Heart left ventricle (tissue), 16 donors: ENCODE data around the gene SEMA3E. TPM values are rescaled to one million over a fixed set of nuclear protein-coding genes. Genes with fewer than 3 reads are reported as not detected.

ENCODE experiments used
- ATAC-seq, 4 donors: fragments of 200-7000 bp; cut with Tn5 transposase; one replicate each; pipeline ENCODE4 v1.9.1; 2020 to 2022; ENCODE audit warnings: moderate library complexity in 4 of 4, mild to moderate bottlenecking in 3 of 4, moderate number of reproducible peaks in 1 of 4
- DNase-seq, 5 donors: peaks; one replicate each; pipeline ENCODE4 v3.0.0-alpha.2; 2020
- H3K27ac ChIP-seq, 12 donors: fragments of 200-600 bp; sonication (generic) in 4 of 12; one replicate each; pipeline versions ENCODE4 v1.5.0 to v1.8.0; 2016 to 2022; ENCODE audit warnings: mild to moderate bottlenecking in 2 of 12
- H3K27me3 ChIP-seq, 9 donors: fragments of 200-600 bp; sonication (generic) in 2 of 9; one replicate each; pipeline versions ENCODE4 v1.5.1 to v1.8.0; 2016 to 2022; ENCODE audit warnings: mild to moderate bottlenecking in 3 of 9
- H3K36me3 ChIP-seq, 9 donors: fragments of 200-600 bp; sonication (generic) in 2 of 9; one replicate each; pipeline versions ENCODE4 v1.5.0 to v1.8.0; 2018 to 2022; ENCODE audit warnings: mild to moderate bottlenecking in 2 of 9
- H3K4me1 ChIP-seq, 12 donors: fragments of 200-600 bp; sonication (generic) in 4 of 12; one replicate each; pipeline versions ENCODE4 v1.5.0 to v1.8.0; 2016 to 2022; ENCODE audit warnings: mild to moderate bottlenecking in 3 of 12
- H3K4me3 ChIP-seq, 12 donors: fragments of 200-600 bp; sonication (generic) in 4 of 12; one replicate each; pipeline versions ENCODE4 v1.5.0 to v1.8.0; 2017 to 2022; ENCODE audit warnings: mild to moderate bottlenecking in 9 of 12, moderate library complexity in 4 of 12
- H3K9me3 ChIP-seq, 12 donors: fragments of 200-600 bp; sonication (generic) in 4 of 12; one replicate each; pipeline versions ENCODE4 v1.5.0 to v1.8.0; 2016 to 2022; ENCODE audit warnings: mild to moderate bottlenecking in 1 of 12
- POLR2A ChIP-seq, 2 donors: fragments of 450-650 bp; IDR thresholded peaks; one replicate each; pipeline ENCODE4 v1.6.1; 2017; ENCODE audit warnings: antibody characterized with exemption in 2 of 2, mild to moderate bottlenecking in 2 of 2, moderate library complexity in 2 of 2
- WGBS, 4 donors: extraction: QIAGEN DNeasy Blood & Tissue Kit in 2 of 4; methylation state at CpG; one replicate each; pipeline versions ENCODE4 v1.1.5 to v1.1.7; 2013 to 2018; 5-methylcytosine and 5-hydroxymethylcytosine counted together
- intact Hi-C, 10 donors: fragments of 100-400 bp; cut with DNase I; formaldehyde crosslinking; loops; one replicate each; pipeline versions ENCODE4 v1.11.1 to v1.14.2; 2022
- polyA plus RNA-seq, 2 donors: library from polyadenylated mRNA; stranded (reverse); fragments of 200-250 nt; gene quantifications; one replicate each; pipeline ENCODE4 v1.2.3, GENCODE V29; 2013
- total RNA-seq, 9 donors: library from RNA; depleted of rRNA in 2 of 9; stranded (reverse); fragments of >200 nt in 2 of 9; fragmentation: NEBNext Ultra II Directional in 3 of 9; extraction: Animal tissue kit (Norgen Biotek cat#: 25700) in 3 of 9; gene quantifications; one replicate each; pipeline versions ENCODE4 v1.1.0 to v1.2.4, GENCODE V29; 2016 to 2023
- TF ChIP-seq, protein P1 (sequence below), 12 donors: fragments of 200-600 bp; sonication (generic) in 4 of 12; IDR thresholded peaks; one replicate each; pipeline versions ENCODE4 v1.5.0 to v1.8.0; 2018 to 2022; ENCODE audit warnings: antibody characterized with exemption in 12 of 12, mild to moderate bottlenecking in 5 of 12
- donor health status: ischemic (EF 13 %, LVEDD 7.1; RV severe dilation, severe dysfunction).
- donor health status: healthy with polysubstance abuse.
- donor health status: DM: no; HTN: yes; CAD: no.
- donor health status: DM: no; HTN: no; CAD: no.
- donor health status: ischemic (EF 25% LVEDD 6.9; RV normal size, moderate dysfunction).
- donor health status: ischemic (EF 25% LVEDD 5.7; RV mildly dilated, moderate dysfunction).
- donor health status: healthy.
- donor health status: DM: yes; HTN: yes; CAD: no.
- donor health status: ischemic (EF 35%, LVEDD 5.7; RV mildly dilated, moderate dysfunction).
- donor health status: nonischemic (EF 11% LVEDD 7.7; RV severe dilation, severe dysfunction).
- donor health status: DM: yes; HTN: yes; CAD: no.
- donor health status: PGD.
- donor health status: ischemic (EF 29% LVEDD 5.4; RV normal size, mild dysfunction).
- donor health status: nonischemic (EF 23%, LVEDD 6.1; RV moderate dilation, normal function).

Gene SEMA3E
- total and polyA plus RNA-seq, 11 donors: 0.04 to 1.2 (median 0.17) TPM; not detected in 3

DNA sequence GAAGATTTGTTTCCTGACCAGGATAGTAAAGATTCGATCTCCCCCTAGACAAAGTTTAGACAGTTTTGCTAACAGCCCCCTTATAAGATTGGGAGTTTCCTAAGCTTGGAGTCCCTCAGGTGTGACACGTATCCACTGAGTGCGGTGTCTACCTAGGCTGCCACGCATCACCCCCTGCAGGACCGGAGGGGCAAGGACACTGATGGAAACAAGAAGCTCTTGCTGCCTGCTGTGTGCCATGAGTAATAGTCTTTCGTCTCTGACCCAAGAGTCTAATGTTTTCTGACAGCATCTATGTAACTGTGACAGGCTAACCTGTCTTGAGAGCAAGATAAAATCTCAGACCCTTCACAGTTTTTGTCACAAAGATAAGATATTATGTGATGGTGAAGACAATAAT, 173.5 kb downstream of the SEMA3E start:
- DNase-seq (no peak), ATAC-seq (no peak)
- Histone ChIP-seq H3K36me3 (no peaks in the 10 kb centered on the region), H3K4me1 (no peaks in the 10 kb centered on the region), H3K9me3 (no peaks in the 10 kb centered on the region), H3K4me3 (no peak overlapping the region), H3K27ac (no peak overlapping the region), H3K27me3 (no peaks in the 10 kb centered on the region)
- 51 to 58% (median 54%) methylated on average over 6 of the region's 6 CpGs for WGBS, 4 donors
- TF ChIP-seq, protein P1, sequence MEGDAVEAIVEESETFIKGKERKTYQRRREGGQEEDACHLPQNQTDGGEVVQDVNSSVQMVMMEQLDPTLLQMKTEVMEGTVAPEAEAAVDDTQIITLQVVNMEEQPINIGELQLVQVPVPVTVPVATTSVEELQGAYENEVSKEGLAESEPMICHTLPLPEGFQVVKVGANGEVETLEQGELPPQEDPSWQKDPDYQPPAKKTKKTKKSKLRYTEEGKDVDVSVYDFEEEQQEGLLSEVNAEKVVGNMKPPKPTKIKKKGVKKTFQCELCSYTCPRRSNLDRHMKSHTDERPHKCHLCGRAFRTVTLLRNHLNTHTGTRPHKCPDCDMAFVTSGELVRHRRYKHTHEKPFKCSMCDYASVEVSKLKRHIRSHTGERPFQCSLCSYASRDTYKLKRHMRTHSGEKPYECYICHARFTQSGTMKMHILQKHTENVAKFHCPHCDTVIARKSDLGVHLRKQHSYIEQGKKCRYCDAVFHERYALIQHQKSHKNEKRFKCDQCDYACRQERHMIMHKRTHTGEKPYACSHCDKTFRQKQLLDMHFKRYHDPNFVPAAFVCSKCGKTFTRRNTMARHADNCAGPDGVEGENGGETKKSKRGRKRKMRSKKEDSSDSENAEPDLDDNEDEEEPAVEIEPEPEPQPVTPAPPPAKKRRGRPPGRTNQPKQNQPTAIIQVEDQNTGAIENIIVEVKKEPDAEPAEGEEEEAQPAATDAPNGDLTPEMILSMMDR (IDR thresholded peaks at IDR 0.05): no peak
- TF ChIP-seq POLR2A (IDR thresholded peaks at IDR 0.05): no peak
- intact Hi-C loops: no loop called here

DNA sequence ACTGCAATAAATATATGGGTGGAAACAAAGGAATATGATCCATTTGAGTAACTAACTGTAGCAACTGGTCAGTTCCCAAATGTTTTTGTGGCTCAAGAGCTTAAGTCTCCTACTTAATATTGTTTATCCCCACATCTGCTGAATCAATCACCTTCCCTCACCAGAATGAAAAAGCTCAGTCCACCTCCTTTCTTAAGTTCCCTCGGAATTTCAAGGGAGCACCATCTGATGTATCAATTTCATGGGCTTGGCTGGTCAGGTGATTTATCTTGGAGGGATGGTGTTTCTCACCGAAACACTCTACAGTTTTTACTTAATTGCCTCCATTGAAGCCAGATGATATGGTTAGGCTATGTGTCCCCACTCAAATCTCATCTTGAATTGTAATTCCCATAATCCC, 176.6 kb downstream of the SEMA3E start:
- WGBS, 4 donors: 75 to 89% (median 80%) methylated on average over 2 of the region's 2 CpGs
- ATAC-seq: no peak
- intact Hi-C loops: no loop called here
- Histone ChIP-seq H3K27me3 (no peaks in the 10 kb centered on the region), H3K36me3 (no peaks in the 10 kb centered on the region), H3K9me3 (no peaks in the 10 kb centered on the region), H3K4me3 (no peak overlapping the region), H3K4me1 (peaks cover 0 to 2% (median 0%) of the 10 kb centered on the region in 12 donors), H3K27ac (no peak overlapping the region)
- TF ChIP-seq, protein P1 (IDR thresholded peaks at IDR 0.05): no peak
- TF ChIP-seq POLR2A (IDR thresholded peaks at IDR 0.05): no peak
- no peak for DNase-seq

DNA sequence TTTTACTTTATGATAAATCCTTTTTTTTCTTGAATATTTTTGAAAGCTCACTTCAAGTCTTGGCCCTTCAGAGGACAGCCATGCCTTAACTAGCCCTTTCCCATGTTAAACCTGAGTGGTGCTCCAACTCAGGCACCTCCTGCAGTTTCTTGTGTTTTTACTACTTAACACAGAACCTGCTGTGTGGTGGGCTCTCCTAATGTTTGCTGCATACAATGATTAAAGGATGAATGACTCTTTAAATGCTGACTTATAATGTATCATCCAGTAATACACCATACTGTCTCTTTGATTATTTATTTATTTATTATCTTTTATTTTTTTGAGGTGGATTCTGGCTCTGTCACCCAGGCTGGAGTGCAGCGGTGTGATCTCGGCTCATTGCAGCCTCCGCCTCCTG, 179.4 kb downstream of the SEMA3E start:
- H3K9me3 ChIP-seq: no peaks in the 10 kb centered on the region
- DNase-seq (no peak), ATAC-seq (no peak)
- no peaks in the 10 kb centered on the region for H3K36me3 ChIP-seq
- 94 to 97% (median 95%) methylated on average over 3 of the region's 3 CpGs for WGBS, 4 donors
- H3K4me1 ChIP-seq: peaks cover 0 to 2% (median 0%) of the 10 kb centered on the region in 12 donors
- TF ChIP-seq, protein P1 (IDR thresholded peaks at IDR 0.05): no peak
- no peak for TF ChIP-seq POLR2A (IDR thresholded peaks at IDR 0.05)
- no peaks in the 10 kb centered on the region for H3K27me3 ChIP-seq
- H3K4me3 ChIP-seq: no peak overlapping the region
- intact Hi-C loops: no loop called here
- no peak overlapping the region for H3K27ac ChIP-seq

DNA sequence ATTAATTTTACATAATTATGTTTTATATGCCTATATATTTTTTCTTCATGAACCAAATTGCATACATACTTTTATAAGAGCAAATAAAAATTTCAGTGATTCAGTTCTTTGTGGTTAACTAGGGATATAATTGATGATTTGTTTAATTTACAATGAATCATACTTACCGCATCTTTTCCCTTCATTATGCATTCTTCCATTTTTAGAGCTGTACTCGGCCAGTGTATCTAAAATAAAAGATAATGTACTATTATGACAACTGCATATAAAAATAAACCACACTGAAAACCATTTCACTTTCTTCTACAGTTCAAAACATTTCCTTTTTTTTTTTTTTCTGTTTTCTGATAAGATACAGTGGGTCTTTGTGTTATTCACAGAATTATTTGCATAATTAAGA, 179.9 kb downstream of the SEMA3E start:
- H3K9me3 ChIP-seq: no peaks in the 10 kb centered on the region
- ATAC-seq (no peak), DNase-seq (no peak)
- WGBS, 4 donors: 40 to 56% (median 49%) methylated on average over 2 of the region's 2 CpGs
- no peaks in the 10 kb centered on the region for H3K27me3 ChIP-seq
- H3K4me3 ChIP-seq: no peak overlapping the region
- TF ChIP-seq, protein P1 (IDR thresholded peaks at IDR 0.05): no peak
- TF ChIP-seq POLR2A (IDR thresholded peaks at IDR 0.05): no peak
- intact Hi-C loops: no loop called here
- H3K36me3 ChIP-seq: no peaks in the 10 kb centered on the region
- peaks cover 0 to 2% (median 0%) of the 10 kb centered on the region in 12 donors for H3K4me1 ChIP-seq
- no peak overlapping the region for H3K27ac ChIP-seq
